ENCODE measurements around the gene PHOX2A. TPM values are rescaled to one million over a fixed set of nuclear protein-coding genes. Genes with fewer than 3 reads are reported as not detected.

The PHOX2A gene
- total and polyA plus RNA-seq, 10 donors = 0.33 TPM; not detected in 9

GRCh38 chr11:72240461-72241290 is 3.3 kb downstream of the PHOX2A start:
- peak; percentile 76 for DNase-seq
- Histone ChIP-seq H3K27me3 (replicated peaks in 1 of 7) (peaks cover 9 to 73% (median 68%) of the 10 kb centered on the region in 7 donors), H3K9me3 (peaks cover 0 to 7% (median 0%) of the 10 kb centered on the region in 8 donors), H3K4me3 (peak overlapping the region in 6 of 8 donors; percentile 29 to 64 (median 32)), H3K4me1 (peaks cover 21 to 66% (median 48%) of the 10 kb centered on the region in 6 donors), H3K27ac (no peak overlapping the region), H3K36me3 (peaks cover 0 to 32% (median 27%) of the 10 kb centered on the region in 6 donors)
- peak in 1 of 3 donors; percentile 48 for TF ChIP-seq POLR2AphosphoS5 (IDR thresholded peaks at IDR 0.05)
- TF ChIP-seq POLR2A (IDR thresholded peaks at IDR 0.05) = no peak
- intact Hi-C loops (cut with DNase I; ENCODE audit: low total_unique reads) = no loop called here
- 4 to 8% (median 6%) methylated on average over 36 to 44 of the region's 44 CpGs for WGBS, 5 donors

GRCh38 chr11:72239849-72240460 is 4.0 kb downstream of the PHOX2A start:
- peaks cover 0 to 39% (median 34%) of the 10 kb centered on the region in 6 donors for H3K36me3 ChIP-seq
- TF ChIP-seq POLR2AphosphoS5 (IDR thresholded peaks at IDR 0.05) (peak in 1 of 3 donors; percentile 73), CTCF (IDR thresholded peaks at IDR 0.05 in 8 of 11, conservative IDR thresholded peaks at IDR 0.05 in 3 of 11) (no peak)
- peak overlapping the region in 1 of 8 donors; percentile 26 for H3K27ac ChIP-seq
- 2 to 4% (median 2%) methylated on average over 27 to 69 of the region's 69 CpGs for WGBS, 5 donors
- H3K4me3 ChIP-seq = peak overlapping the region in 7 of 8 donors; percentile 13 to 64 (median 30)
- intact Hi-C loops (cut with DNase I; ENCODE audit: low total_unique reads) = no loop called here
- peaks cover 21 to 63% (median 47%) of the 10 kb centered on the region in 6 donors for H3K4me1 ChIP-seq
- peaks cover 9 to 66% (median 60%) of the 10 kb centered on the region in 7 donors for H3K27me3 ChIP-seq (replicated peaks in 1 of 7)
- peak; percentile 85 for DNase-seq
- peaks cover 0 to 7% (median 0%) of the 10 kb centered on the region in 8 donors for H3K9me3 ChIP-seq

GRCh38 chr11:72239313-72239848 is 4.6 kb downstream of the PHOX2A start:
- Histone ChIP-seq H3K27ac (peak overlapping the region in 1 of 8 donors; percentile 26), H3K27me3 (replicated peaks in 1 of 7) (peaks cover 9 to 60% (median 55%) of the 10 kb centered on the region in 7 donors), H3K4me3 (peak overlapping the region in 7 of 8 donors; percentile 13 to 64 (median 30)), H3K36me3 (peaks cover 0 to 45% (median 37%) of the 10 kb centered on the region in 6 donors), H3K4me1 (peaks cover 21 to 59% (median 42%) of the 10 kb centered on the region in 6 donors), H3K9me3 (peaks cover 0 to 7% (median 0%) of the 10 kb centered on the region in 8 donors)
- WGBS, 5 donors = 9 to 15% (median 12%) methylated on average over 23 to 25 of the region's 25 CpGs
- intact Hi-C loops (cut with DNase I; ENCODE audit: low total_unique reads) = no loop called here
- TF ChIP-seq CTCF (IDR thresholded peaks at IDR 0.05 in 8 of 11, conservative IDR thresholded peaks at IDR 0.05 in 3 of 11) (no peak), POLR2AphosphoS5 (IDR thresholded peaks at IDR 0.05) (peak; percentile 48 to 62 (median 57))
- DNase-seq = peak; percentile 83

GRCh38 chr11:72238492-72239312 is 5.3 kb downstream of the PHOX2A start:
- intact Hi-C loops (cut with DNase I; ENCODE audit: low total_unique reads) = no loop called here
- Histone ChIP-seq H3K36me3 (peaks cover 0 to 51% (median 44%) of the 10 kb centered on the region in 6 donors), H3K4me1 (peaks cover 17 to 59% (median 35%) of the 10 kb centered on the region in 6 donors), H3K27me3 (replicated peaks in 1 of 7) (peaks cover 6 to 53% (median 48%) of the 10 kb centered on the region in 7 donors), H3K27ac (no peak overlapping the region), H3K4me3 (peak overlapping the region in 1 of 8 donors; percentile 64), H3K9me3 (peaks cover 0 to 3% (median 0%) of the 10 kb centered on the region in 8 donors)
- peak; percentile 72 for DNase-seq
- WGBS, 5 donors = 72 to 79% (median 77%) methylated on average over 24 to 28 of the region's 28 CpGs
- TF ChIP-seq CTCF (IDR thresholded peaks at IDR 0.05 in 8 of 11, conservative IDR thresholded peaks at IDR 0.05 in 3 of 11) (peak in 1 of 11 experiments; percentile 2), POLR2A (IDR thresholded peaks at IDR 0.05) (no peak), POLR2AphosphoS5 (IDR thresholded peaks at IDR 0.05) (no peak)

Data from spleen (tissue), 11 donors.